Body of pancreas (tissue), 4 donors: ENCODE results near the gene CLPTM1.

Experiments used
- POLR2A ChIP-seq, 3 donors: fragments of 450-650 bp; IDR thresholded peaks; one replicate each; pipeline ENCODE4 v1.6.1; 2016; ENCODE audit warnings: antibody characterized with exemption in 3 of 3, mild to moderate bottlenecking in 2 of 3
- TF ChIP-seq, protein P1 (sequence below), 7 experiments: fragments of 450-650 bp in 4 of 7; fragments of 200-600 bp in 3 of 7; sonication (generic) in 3 of 7; IDR thresholded peaks; one replicate each; pipeline ENCODE4 v1.5.1; 2016 to 2019; ENCODE audit warnings: antibody characterized with exemption in 7 of 7

DNA sequence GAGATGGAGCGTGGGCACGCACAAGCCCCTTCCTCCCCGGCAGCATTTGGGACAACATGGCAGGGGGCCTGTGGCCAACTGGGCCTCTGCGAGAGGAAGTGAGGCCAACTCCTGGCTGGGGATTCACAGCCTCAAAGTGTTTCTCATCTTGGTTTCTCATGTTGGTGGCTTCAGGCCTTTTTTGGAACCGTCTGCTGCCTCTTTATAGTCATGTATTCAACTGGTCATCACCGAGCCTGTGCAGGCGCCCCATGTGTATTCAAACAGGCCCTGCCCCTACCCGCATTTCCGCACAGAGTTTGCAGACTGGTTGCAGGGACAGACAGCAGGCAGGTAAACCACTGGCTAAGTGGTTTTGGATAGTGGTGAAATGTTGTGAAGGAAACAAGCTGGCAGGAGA, 28.8 kb downstream of the CLPTM1 start:
- TF ChIP-seq, protein P1, sequence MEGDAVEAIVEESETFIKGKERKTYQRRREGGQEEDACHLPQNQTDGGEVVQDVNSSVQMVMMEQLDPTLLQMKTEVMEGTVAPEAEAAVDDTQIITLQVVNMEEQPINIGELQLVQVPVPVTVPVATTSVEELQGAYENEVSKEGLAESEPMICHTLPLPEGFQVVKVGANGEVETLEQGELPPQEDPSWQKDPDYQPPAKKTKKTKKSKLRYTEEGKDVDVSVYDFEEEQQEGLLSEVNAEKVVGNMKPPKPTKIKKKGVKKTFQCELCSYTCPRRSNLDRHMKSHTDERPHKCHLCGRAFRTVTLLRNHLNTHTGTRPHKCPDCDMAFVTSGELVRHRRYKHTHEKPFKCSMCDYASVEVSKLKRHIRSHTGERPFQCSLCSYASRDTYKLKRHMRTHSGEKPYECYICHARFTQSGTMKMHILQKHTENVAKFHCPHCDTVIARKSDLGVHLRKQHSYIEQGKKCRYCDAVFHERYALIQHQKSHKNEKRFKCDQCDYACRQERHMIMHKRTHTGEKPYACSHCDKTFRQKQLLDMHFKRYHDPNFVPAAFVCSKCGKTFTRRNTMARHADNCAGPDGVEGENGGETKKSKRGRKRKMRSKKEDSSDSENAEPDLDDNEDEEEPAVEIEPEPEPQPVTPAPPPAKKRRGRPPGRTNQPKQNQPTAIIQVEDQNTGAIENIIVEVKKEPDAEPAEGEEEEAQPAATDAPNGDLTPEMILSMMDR (IDR thresholded peaks at IDR 0.05), result no peak
- TF ChIP-seq POLR2A (IDR thresholded peaks at IDR 0.05), result no peak
